ENCODE data around the gene GLIPR1. TPM values are rescaled to one million over a fixed set of nuclear protein-coding genes. Genes with fewer than 3 reads are reported as not detected.
A peak's percentile ranks its signal among the peaks of the same experiment; 100 is the strongest.

GLIPR1 gene
- total and polyA plus RNA-seq, 5 experiments from 2014 or later: 51.2 to 117 (median 61.1) TPM

DNA sequence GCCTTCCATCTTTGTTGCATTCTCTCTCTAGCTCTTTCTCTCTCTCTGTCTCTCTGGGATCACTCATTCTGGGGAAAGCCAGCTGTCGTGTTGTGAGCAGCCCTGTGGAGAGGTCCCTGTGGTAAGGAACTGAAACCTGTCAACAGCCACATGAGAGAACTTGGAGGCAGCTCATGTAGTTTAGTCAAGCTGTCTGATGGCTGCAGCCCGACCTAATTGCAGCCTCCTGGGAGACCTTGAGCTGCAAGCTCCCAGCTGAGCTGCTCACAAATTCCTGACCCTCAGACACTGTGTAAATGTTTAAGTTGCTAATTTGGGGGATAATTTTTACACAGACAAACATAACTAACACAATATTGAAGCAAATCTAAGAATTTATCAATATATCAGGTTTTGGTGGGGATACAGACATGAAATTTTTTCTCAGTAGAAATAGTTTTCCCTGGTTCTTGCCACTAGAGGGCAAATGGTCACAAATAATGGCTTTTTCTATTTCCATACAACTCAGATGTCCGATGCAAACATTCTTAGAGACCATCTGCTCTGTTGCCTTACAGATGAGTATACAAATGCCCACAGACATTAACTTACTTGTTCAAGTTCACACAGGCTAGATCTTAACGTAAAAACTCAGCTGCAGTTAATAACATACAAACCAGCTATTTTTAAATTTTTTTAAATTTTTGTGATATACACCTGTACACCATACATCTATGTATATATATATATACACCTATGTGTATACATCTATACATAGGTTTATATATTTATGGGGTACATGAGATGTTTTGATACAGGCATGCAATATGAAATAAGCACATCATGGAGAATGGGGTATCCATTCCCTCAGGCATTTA, 46.3 kb downstream of the GLIPR1 start:
- no peak for ATAC-seq
- peak in 2 of 10 donors; percentile 23 to 30 for DNase-seq
- Mint-ChIP-seq H3K27ac (no peak overlapping the region), H3K9me3 (peaks cover 0 to 5% (median 0%) of the 10 kb centered on the region in 9 donors), H3K36me3 (peaks cover 0 to 6% (median 0%) of the 10 kb centered on the region in 3 donors), H3K4me3 (no peak overlapping the region), H3K27me3 (peaks cover 19 to 46% (median 29%) of the 10 kb centered on the region in 5 donors), H3K4me1 (peaks cover 0 to 2% (median 1%) of the 10 kb centered on the region in 4 donors)
- POLR2A ChIA-PET: interaction anchor here (1.0 kb wide), 1 partner anchor 510 kb away, joined by 3 read pairs; no protein-coding TSS in a partner anchor

DNA sequence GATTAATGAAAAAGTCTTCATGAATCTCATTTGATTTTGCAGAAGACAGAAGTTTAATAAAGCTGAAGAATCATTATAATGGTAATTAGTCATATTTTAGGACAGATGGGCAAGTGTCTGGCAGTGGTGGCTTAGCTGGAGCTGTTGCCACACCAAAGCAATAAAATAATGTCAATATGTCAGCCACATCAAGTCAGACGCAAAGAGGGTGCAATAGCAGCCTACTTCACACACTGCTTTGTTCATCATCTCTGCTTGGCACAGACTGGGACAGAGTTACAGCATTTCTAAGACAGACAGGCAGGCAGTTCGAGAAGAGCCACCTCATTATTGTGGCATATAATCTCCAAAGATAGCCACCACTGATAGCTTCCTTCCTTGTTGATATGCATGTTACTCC, 47.7 kb downstream of the GLIPR1 start:
- no peaks in the 10 kb centered on the region for H3K9me3 Mint-ChIP-seq
- POLR2A ChIA-PET: no interaction called here
- H3K36me3 Mint-ChIP-seq: no peaks in the 10 kb centered on the region

DNA sequence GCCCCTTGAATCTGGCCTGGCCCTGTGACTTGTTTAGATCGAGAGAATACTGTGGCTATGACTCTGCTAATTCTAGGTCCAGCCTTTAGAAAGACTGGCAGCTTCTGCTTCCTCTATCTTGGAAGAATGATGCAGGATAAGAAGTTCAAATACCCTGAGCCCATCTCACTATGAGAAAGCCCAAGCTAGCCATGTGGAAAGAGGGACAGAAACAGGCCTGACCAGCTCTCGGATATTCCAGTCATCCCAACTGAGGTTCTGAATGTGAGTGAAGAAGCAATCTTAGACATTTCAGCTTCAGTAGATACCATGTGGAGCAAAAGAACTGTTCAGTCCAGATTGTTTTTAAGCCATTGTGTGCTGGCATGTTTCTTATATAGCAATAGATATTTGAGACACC, 48.1 kb downstream of the GLIPR1 start:
- POLR2A ChIA-PET: no interaction called here
- Mint-ChIP-seq H3K9me3 (no peaks in the 10 kb centered on the region), H3K4me3 (no peak overlapping the region), H3K27me3 (peaks cover 18 to 33% (median 21%) of the 10 kb centered on the region in 5 donors), H3K27ac (no peak overlapping the region), H3K4me1 (peaks cover 0 to 2% (median 1%) of the 10 kb centered on the region in 4 donors), H3K36me3 (no peaks in the 10 kb centered on the region)
- ATAC-seq (no peak), DNase-seq (no peak)

More for the DNA sequence above, 47.7 kb downstream of the GLIPR1 start:
- ATAC-seq (no peak), DNase-seq (no peak)
- Mint-ChIP-seq H3K4me1 (peaks cover 0 to 2% (median 1%) of the 10 kb centered on the region in 4 donors), H3K27ac (peak overlapping the region in 1 of 10 donors; percentile 27), H3K4me3 (no peak overlapping the region), H3K27me3 (peaks cover 18 to 37% (median 25%) of the 10 kb centered on the region in 5 donors)

DNA sequence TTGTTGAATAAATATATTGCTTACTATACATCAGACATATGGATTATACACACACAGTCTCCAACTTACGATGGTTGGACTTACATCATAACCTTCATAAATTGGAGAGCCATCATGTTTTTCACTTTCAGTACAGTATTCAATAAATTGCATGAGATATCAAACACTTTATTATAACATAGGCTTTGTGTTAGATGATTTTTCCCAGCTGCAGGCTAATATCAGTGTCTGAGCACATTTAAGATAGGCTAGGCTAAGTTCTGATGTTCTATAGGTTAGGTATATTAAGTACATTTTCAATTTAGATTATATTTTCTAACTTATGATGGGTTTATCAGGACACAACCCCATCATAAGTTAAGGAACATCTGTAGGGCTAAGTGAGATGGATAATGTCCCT, 48.8 kb downstream of the GLIPR1 start:
- peaks cover 0 to 2% (median 1%) of the 10 kb centered on the region in 4 donors for H3K4me1 Mint-ChIP-seq
- POLR2A ChIA-PET: no interaction called here
- no peak overlapping the region for H3K27ac Mint-ChIP-seq

DNA sequence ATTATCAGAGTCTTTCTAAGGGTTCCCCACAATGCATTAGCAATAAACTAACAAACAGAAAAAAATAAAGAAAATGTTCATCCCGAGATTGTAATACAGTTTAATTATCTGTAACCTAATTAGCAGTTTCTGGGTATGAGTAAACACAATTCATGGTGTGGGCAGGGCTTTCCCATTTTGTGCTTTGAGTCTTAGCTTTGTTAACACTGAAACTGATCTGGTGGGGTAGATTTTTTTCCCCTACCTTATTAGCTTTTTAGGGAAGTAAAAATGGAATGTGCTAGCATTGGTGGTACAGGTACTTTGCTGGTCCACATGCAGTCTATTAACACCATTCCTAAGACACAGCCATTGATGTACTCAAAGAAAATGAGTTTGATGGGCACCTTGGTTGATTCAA, 49.3 kb downstream of the GLIPR1 start:
- POLR2A ChIA-PET: no interaction called here
- Mint-ChIP-seq H3K27me3 (peaks cover 17 to 24% (median 20%) of the 10 kb centered on the region in 5 donors), H3K36me3 (no peaks in the 10 kb centered on the region), H3K9me3 (no peaks in the 10 kb centered on the region), H3K27ac (no peak overlapping the region), H3K4me3 (no peak overlapping the region), H3K4me1 (peaks cover 0 to 2% (median 1%) of the 10 kb centered on the region in 4 donors)
- ATAC-seq (no peak), DNase-seq (no peak)

More for the DNA sequence above, 48.8 kb downstream of the GLIPR1 start:
- H3K36me3 Mint-ChIP-seq: no peaks in the 10 kb centered on the region
- ATAC-seq: no peak
- no peak for DNase-seq
- H3K4me3 Mint-ChIP-seq: no peak overlapping the region
- no peaks in the 10 kb centered on the region for H3K9me3 Mint-ChIP-seq
- peaks cover 18 to 27% (median 21%) of the 10 kb centered on the region in 5 donors for H3K27me3 Mint-ChIP-seq

DNA sequence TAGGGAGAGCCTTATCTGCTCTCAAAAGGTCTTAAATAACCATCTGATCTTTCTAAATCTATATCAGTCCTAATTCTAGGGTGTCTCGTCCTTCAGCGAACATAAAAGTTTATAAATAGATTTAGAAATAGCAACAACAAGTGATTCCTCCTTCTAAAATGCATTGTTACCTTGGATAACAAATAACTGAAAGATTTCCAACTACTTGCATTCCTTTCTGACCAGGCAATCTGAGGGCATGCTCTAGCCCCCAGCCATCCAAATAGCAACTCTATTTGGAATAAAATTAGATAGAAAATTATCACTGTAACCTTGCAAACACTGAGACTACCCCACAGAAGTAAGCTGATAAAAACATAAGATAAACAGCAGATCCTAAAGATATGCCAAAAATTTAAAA, 52.7 kb downstream of the GLIPR1 start:
- DNase-seq (no peak), ATAC-seq (no peak)
- POLR2A ChIA-PET: no interaction called here
- Mint-ChIP-seq H3K4me1 (no peaks in the 10 kb centered on the region), H3K9me3 (no peaks in the 10 kb centered on the region), H3K27me3 (peaks cover 0 to 13% (median 5%) of the 10 kb centered on the region in 5 donors), H3K27ac (no peak overlapping the region), H3K4me3 (no peak overlapping the region), H3K36me3 (no peaks in the 10 kb centered on the region)

DNA sequence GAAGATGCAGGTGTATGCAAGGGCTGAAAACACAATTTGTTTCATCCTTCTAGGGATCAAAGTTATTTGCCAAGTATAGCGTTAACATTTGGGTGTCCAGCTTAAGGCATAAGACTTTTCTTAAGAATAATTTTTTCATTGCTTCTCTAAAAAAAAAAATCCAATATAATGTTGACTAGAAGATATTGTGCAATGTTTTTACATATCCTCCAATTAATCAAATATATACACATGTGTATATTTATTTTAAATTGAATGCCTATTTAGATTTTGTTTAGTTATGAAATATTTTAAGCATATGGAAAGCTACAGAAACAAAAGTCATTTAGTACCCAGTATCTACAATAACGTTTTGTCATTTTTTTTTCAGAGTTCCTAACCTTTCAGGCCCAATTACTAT, 59.3 kb downstream of the GLIPR1 start:
- Mint-ChIP-seq H3K36me3 (no peaks in the 10 kb centered on the region), H3K27me3 (peaks cover 5 to 12% (median 10%) of the 10 kb centered on the region in 5 donors), H3K4me1 (no peaks in the 10 kb centered on the region), H3K4me3 (no peak overlapping the region), H3K27ac (no peak overlapping the region), H3K9me3 (no peaks in the 10 kb centered on the region)
- DNase-seq (no peak), ATAC-seq (no peak)
- POLR2A ChIA-PET: no interaction called here

DNA sequence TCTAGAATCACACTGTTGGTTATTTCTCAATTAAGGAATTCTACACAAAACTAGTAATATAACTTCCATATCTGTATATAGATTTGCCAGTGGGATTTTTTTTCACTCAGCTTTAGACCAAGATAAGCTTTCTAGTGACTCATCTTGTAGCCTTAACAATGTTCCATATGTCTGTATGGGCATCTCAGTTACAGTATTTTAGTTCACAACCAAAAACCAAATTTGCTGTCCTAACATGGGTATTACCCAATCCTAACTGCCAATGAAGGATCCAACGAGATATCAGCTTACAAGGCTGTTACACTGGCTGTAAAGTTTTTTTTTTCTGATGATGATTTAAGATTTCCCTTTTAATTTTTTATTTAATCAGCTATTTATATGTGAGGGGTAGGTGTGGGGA, 62.4 kb downstream of the GLIPR1 start:
- H3K9me3 Mint-ChIP-seq: no peaks in the 10 kb centered on the region
- no peak overlapping the region for H3K27ac Mint-ChIP-seq
- DNase-seq (no peak), ATAC-seq (no peak)
- POLR2A ChIA-PET: no interaction called here
- no peaks in the 10 kb centered on the region for H3K4me1 Mint-ChIP-seq
- peaks cover 14 to 18% (median 16%) of the 10 kb centered on the region in 5 donors for H3K27me3 Mint-ChIP-seq
- no peak overlapping the region for H3K4me3 Mint-ChIP-seq
- no peaks in the 10 kb centered on the region for H3K36me3 Mint-ChIP-seq

DNA sequence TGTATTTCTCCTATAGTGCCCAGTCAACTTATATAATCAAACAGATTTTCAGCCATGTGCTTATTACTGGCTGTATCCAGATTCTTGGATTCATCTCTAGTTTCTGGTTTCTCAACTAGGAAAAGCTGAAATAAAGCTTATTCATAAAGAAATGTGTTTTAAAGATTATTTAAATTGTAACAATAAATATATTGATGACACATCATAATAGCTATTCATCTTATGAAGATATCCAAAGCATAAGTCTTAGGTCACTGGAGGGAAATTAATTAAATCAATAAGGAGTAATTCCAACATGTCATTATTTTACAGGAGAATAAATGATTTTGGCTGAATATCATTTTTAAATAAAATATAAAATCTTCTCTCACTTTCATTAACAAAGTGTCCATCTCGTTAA, 63.0 kb downstream of the GLIPR1 start:
- peaks cover 14 to 22% (median 17%) of the 10 kb centered on the region in 5 donors for H3K27me3 Mint-ChIP-seq

DNA sequence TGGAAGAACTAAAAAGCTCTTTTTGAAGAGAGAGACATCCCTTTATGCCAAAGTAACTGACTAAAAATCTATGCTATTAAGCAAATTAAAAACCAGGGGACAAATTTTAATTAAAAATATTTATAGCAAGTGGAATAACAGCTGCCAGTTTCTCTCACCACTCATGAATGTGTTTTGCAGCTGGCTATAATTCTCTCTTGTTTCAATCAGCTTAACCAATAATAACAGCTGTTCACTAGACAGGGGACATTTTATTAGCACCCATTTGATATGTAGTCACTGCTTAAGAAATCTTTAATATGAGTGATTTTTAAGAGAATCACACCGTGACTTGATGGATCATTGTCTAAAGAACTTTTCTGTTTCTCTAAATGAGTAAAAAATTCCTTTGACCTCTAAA, 65.1 kb downstream of the GLIPR1 start:
- Mint-ChIP-seq H3K27ac (no peak overlapping the region), H3K4me3 (no peak overlapping the region), H3K27me3 (peaks cover 17 to 31% (median 23%) of the 10 kb centered on the region in 5 donors), H3K4me1 (no peaks in the 10 kb centered on the region), H3K36me3 (no peaks in the 10 kb centered on the region), H3K9me3 (no peaks in the 10 kb centered on the region)
- POLR2A ChIA-PET: no interaction called here
- no peak for ATAC-seq
- no peak for DNase-seq

More for the DNA sequence above, 63.0 kb downstream of the GLIPR1 start:
- ATAC-seq (no peak), DNase-seq (no peak)
- Mint-ChIP-seq H3K27ac (no peak overlapping the region), H3K36me3 (no peaks in the 10 kb centered on the region), H3K4me3 (no peak overlapping the region), H3K4me1 (no peaks in the 10 kb centered on the region), H3K9me3 (no peaks in the 10 kb centered on the region)
- POLR2A ChIA-PET: no interaction called here

DNA sequence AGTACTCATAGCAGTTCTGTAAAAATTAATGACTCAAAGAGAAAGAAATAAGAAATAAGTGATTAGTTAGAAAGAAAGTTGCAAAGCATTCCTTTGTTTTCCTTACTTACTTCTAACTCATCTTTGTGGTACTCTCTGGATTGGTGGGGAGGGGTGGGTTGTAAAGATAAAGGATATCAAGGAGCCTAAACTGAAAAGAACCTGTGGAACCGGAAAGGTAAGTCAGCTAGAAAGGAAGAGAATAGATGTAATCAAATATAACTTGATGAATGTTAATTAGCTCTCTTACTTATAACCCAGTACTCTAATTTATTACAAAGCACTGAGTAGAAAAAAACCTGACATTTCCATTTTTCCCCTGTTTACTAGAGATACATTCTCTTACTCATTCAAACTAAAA, 68.3 kb downstream of the GLIPR1 start:
- peaks cover 17 to 35% (median 25%) of the 10 kb centered on the region in 5 donors for H3K27me3 Mint-ChIP-seq
- POLR2A ChIA-PET: no interaction called here

DNA sequence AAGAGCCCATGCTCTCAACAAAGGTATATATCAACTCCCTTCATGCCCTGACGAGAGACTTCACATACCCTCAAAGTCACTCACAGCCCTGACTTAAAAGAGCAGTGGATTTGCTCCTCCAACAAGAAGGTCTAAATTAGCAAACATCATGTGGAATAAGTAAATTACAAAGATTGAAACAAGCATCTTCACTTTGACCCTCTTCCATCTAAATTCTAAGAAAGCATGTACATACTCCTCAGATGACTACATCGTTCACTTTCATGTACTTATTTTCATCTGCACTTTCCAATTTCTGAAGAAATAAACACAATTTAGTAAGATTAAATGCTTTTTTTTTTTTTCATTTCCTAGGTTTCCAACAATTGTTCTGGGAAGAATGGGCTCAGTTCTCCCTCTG, 69.4 kb downstream of the GLIPR1 start:
- no peaks in the 10 kb centered on the region for H3K4me1 Mint-ChIP-seq
- no peaks in the 10 kb centered on the region for H3K36me3 Mint-ChIP-seq
- ATAC-seq (no peak), DNase-seq (no peak)
- no peak overlapping the region for H3K4me3 Mint-ChIP-seq
- no peak overlapping the region for H3K27ac Mint-ChIP-seq
- POLR2A ChIA-PET: no interaction called here
- peaks cover 9 to 25% (median 21%) of the 10 kb centered on the region in 5 donors for H3K27me3 Mint-ChIP-seq
- H3K9me3 Mint-ChIP-seq: no peaks in the 10 kb centered on the region

More for the DNA sequence above, 68.3 kb downstream of the GLIPR1 start:
- ATAC-seq (no peak), DNase-seq (no peak)
- no peak overlapping the region for H3K4me3 Mint-ChIP-seq
- H3K9me3 Mint-ChIP-seq: no peaks in the 10 kb centered on the region
- no peaks in the 10 kb centered on the region for H3K4me1 Mint-ChIP-seq
- H3K36me3 Mint-ChIP-seq: no peaks in the 10 kb centered on the region
- H3K27ac Mint-ChIP-seq: no peak overlapping the region

DNA sequence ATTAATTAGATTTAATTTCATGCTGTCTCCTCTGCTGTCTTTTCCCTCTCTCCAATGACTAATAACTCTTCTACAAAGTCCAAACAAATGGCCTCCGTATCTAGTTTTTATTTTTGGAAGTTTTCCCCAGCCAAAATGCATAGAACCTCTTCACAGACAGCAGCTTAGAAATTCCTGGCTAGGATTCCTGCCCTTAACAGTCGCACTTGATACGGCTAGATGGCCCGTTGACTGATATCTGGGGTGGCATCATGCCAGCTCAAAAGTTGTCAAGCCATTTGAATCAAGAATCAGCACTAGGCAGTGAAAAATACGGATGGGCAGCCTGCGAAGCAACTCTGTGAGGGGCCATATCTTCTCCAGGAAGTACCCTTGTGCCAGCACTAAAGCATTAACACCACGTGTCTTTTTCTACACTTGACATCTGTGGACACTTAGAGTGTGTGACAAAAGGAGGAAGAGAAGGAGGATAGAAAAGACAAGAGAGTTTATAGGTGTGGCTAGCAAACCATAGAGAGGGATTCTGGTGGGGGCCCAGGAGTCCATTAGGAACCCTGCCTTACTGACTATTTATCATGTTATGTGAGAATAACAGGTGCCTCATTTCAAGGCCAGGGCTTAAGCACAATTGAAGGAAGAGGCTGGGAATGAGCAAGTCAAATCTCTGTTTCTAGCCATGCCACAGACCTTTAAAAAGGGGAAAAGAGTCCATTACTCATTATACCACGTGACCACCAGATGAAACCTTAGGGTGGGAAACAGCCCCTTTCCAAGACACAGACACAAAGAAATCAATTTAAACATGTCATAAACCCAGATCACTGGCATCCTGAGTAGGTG, 70.1 kb downstream of the GLIPR1 start:
- Mint-ChIP-seq H3K4me3 (no peak overlapping the region), H3K4me1 (no peaks in the 10 kb centered on the region), H3K9me3 (no peaks in the 10 kb centered on the region), H3K27me3 (peaks cover 9 to 25% (median 22%) of the 10 kb centered on the region in 5 donors), H3K27ac (no peak overlapping the region), H3K36me3 (no peaks in the 10 kb centered on the region)
- ATAC-seq: no peak
- DNase-seq: no peak
- POLR2A ChIA-PET: interaction anchor here (0.6 kb wide), 1 partner anchor 483 kb away, joined by 4 read pairs; no protein-coding TSS in a partner anchor

All from naive thymus-derived CD8-positive, alpha-beta T cell (primary cell).